ENCODE measurements around the gene P2RY14. TPM values are rescaled to one million over a fixed set of nuclear protein-coding genes. Genes with fewer than 3 reads are reported as not detected.
A peak's percentile ranks its signal among the peaks of the same experiment; 100 is the strongest.

Gene P2RY14
- total RNA-seq, 1 donor from 2014 or later, result 0.60 TPM

GRCh38 chr3:151214459-151214858 lies 63.9 kb downstream of the P2RY14 start:
- H3K4me3 Mint-ChIP-seq, result no peak overlapping the region
- no peaks in the 10 kb centered on the region for H3K9me3 Mint-ChIP-seq
- H3K27ac Mint-ChIP-seq, result no peak overlapping the region
- peaks cover 5% of the 10 kb centered on the region for H3K4me1 Mint-ChIP-seq (ENCODE audit: unreplicated experiment)
- no peaks in the 10 kb centered on the region for H3K36me3 Mint-ChIP-seq
- H3K27me3 Mint-ChIP-seq, result peaks cover 4% of the 10 kb centered on the region
- DNase-seq (ENCODE audit: extremely low spot score, unreplicated experiment), result no peak
- TF ChIP-seq CTCF (conservative IDR thresholded peaks at IDR 0.05), result no peak

- no peak overlapping the region for H3K27ac Mint-ChIP-seq
- TF ChIP-seq CTCF (conservative IDR thresholded peaks at IDR 0.05), result no peak
- DNase-seq (ENCODE audit: extremely low spot score, unreplicated experiment), result no peak
- H3K9me3 Mint-ChIP-seq, result no peaks in the 10 kb centered on the region
- H3K4me1 Mint-ChIP-seq (ENCODE audit: unreplicated experiment), result peaks cover 5% of the 10 kb centered on the region
- no peaks in the 10 kb centered on the region for H3K36me3 Mint-ChIP-seq
- H3K27me3 Mint-ChIP-seq, result peaks cover 4% of the 10 kb centered on the region
- H3K4me3 Mint-ChIP-seq, result no peak overlapping the region
These were observed 64.5 kb downstream of the P2RY14 start for GRCh38 chr3:151213881-151214280.

DNA sequence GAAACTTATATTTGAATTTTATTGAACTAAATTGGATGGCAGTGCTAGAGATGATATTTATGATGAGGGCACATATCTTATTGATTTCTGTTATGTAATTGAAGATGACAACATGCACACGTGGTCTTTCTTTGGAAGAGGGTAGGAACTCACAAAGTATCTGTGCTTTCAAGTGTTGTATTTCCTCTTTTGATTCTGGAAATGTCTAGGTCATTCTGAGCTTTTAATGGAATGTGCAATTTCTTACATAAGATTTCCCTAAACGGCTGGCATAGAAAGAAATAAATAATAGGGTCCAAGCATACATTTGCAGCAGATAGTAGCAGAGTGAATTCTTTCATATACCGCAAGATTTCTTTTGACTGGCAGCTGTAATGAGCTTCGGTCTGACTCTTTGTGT lies 65.2 kb downstream of the P2RY14 start:
- Mint-ChIP-seq H3K27ac (no peak overlapping the region), H3K9me3 (no peaks in the 10 kb centered on the region), H3K27me3 (peaks cover 4% of the 10 kb centered on the region), H3K36me3 (no peaks in the 10 kb centered on the region), H3K4me3 (no peak overlapping the region), H3K4me1 (ENCODE audit: unreplicated experiment) (peaks cover 5% of the 10 kb centered on the region)
- no peak for DNase-seq (ENCODE audit: extremely low spot score, unreplicated experiment)
- no peak for TF ChIP-seq CTCF (conservative IDR thresholded peaks at IDR 0.05)

- no peak overlapping the region for H3K27ac Mint-ChIP-seq
- peaks cover 5% of the 10 kb centered on the region for H3K4me1 Mint-ChIP-seq (ENCODE audit: unreplicated experiment)
- DNase-seq (ENCODE audit: extremely low spot score, unreplicated experiment), result no peak
- peak; percentile 15 for TF ChIP-seq CTCF (conservative IDR thresholded peaks at IDR 0.05)
- no peak overlapping the region for H3K4me3 Mint-ChIP-seq
- H3K9me3 Mint-ChIP-seq, result no peaks in the 10 kb centered on the region
- no peaks in the 10 kb centered on the region for H3K27me3 Mint-ChIP-seq
- no peaks in the 10 kb centered on the region for H3K36me3 Mint-ChIP-seq
These were observed 67.5 kb downstream of the P2RY14 start for GRCh38 chr3:151210676-151211381.

- H3K4me3 Mint-ChIP-seq, result no peak overlapping the region
- no peak overlapping the region for H3K27ac Mint-ChIP-seq
- H3K36me3 Mint-ChIP-seq, result no peaks in the 10 kb centered on the region
- H3K4me1 Mint-ChIP-seq (ENCODE audit: unreplicated experiment), result peaks cover 5% of the 10 kb centered on the region
- no peak for TF ChIP-seq CTCF (conservative IDR thresholded peaks at IDR 0.05)
- H3K27me3 Mint-ChIP-seq, result no peaks in the 10 kb centered on the region
- no peak for DNase-seq (ENCODE audit: extremely low spot score, unreplicated experiment)
- no peaks in the 10 kb centered on the region for H3K9me3 Mint-ChIP-seq
These were observed 68.7 kb downstream of the P2RY14 start for GRCh38 chr3:151209654-151210053.

Data from type B pancreatic cell (in vitro differentiated cells).